IPS-20b (cell line): ENCODE measurements around the gene CLEC17A.
A peak's percentile ranks its signal among the peaks of the same experiment; 100 is the strongest.
"Not testable (repeated sequence)": the region's sequence is repeated elsewhere in the genome, so short reads cannot be mapped to it uniquely, and the experiment has no call there.

Experiments used
- H3K27ac ChIP-seq: one replicate; pipeline ENCODE4 v1.5.1; 2013; ENCODE audit warnings: low read length
- H3K27me3 ChIP-seq: 2 replicates; pipeline ENCODE4 v1.6.1; 2013; ENCODE audit warnings: mild to moderate bottlenecking, low read length, inconsistent platforms; ENCODE audit not compliant: insufficient read depth
- H3K36me3 ChIP-seq: 2 replicates; pipeline ENCODE4 v1.6.1; 2013; ENCODE audit warnings: low read depth, mild to moderate bottlenecking, inconsistent platforms, low read length, moderate library complexity; ENCODE audit not compliant: insufficient read depth
- H3K4me1 ChIP-seq: 2 replicates; pipeline ENCODE4 v1.6.1; 2013; ENCODE audit warnings: mild to moderate bottlenecking, control low read depth, inconsistent platforms, low read length, moderate library complexity; ENCODE audit not compliant: insufficient read depth
- H3K4me3 ChIP-seq: 2 replicates; pipeline ENCODE4 v1.5.1; 2013; ENCODE audit warnings: mild to moderate bottlenecking, low read length, inconsistent platforms
- H3K9ac ChIP-seq: 2 replicates; pipeline ENCODE4 v1.6.1; 2013; ENCODE audit warnings: low read depth, mild to moderate bottlenecking, inconsistent platforms, low read length, moderate library complexity
- H3K9me3 ChIP-seq: 2 replicates; pipeline ENCODE4 v1.6.1; 2013; ENCODE audit warnings: mild to moderate bottlenecking, low read depth, low read length, inconsistent platforms; ENCODE audit not compliant: insufficient read depth

Gene CLEC17A

DNA sequence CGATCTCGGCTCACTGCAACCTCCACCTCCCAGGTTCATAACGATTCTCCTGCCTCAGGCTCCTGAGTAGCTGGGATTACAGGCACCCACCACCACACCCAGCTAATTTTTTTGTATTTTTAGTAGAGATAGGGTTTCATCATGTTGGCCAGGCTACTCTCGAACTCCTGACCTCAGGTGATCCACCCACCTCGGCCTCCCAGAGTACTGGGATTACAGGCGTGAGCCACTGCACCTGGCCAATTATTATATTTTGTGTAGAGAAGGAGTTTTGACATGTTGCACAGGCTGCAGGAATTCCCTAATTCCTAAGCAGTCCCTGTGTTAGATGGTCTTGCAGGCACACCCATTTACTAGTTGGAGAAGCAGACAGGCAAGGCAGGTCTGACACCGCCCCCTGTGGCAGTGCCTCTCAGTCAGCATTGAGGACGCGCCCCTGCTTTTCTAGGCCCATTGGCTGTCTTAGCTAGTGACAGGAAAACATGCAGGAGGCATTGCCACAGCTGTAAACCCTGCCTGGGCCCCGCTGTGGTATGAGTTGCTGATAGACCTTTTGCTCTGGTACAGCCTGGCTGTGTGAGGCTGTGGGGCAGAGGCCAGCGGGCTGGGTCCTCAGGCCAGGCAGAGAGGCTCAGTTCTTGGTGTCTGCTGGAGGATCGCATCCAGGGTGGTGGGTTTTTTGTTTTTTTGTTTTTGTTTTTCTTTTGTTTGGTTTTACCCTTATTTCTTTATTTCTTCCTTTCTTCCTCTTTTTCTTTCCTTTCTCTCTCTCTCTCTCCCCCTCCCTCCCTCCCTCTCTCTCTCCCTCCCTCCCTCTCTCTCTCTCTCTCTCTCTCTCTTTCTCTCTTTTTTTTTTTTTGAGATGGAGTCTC lies 31.5 kb upstream of the CLEC17A start:
- H3K27ac ChIP-seq, H3K9ac ChIP-seq, H3K36me3 ChIP-seq, H3K9me3 ChIP-seq, H3K4me1 ChIP-seq, H3K4me3 ChIP-seq, H3K27me3 ChIP-seq: not testable (repeated sequence)

DNA sequence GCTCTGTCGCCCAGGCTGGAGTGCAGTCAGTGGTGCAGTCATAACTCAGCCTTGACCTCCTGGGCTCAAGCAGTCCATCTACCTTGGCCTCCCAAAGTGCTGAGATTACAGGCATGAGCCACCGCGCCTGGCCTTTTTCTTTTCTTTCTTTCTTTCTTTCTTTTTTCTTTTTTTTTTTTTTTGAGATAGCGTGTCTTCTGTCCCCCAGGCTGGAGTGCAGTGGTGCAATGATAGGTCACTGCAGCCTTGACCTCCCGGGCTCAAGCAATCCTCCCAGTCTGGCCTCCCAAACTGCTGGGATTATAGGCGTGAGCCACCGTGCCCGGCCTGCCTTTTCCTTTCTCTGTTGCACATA lies 30.9 kb upstream of the CLEC17A start:
- not testable (repeated sequence) for H3K4me1 ChIP-seq, H3K4me3 ChIP-seq, H3K27ac ChIP-seq, H3K36me3 ChIP-seq, H3K9me3 ChIP-seq, H3K27me3 ChIP-seq, H3K9ac ChIP-seq

DNA sequence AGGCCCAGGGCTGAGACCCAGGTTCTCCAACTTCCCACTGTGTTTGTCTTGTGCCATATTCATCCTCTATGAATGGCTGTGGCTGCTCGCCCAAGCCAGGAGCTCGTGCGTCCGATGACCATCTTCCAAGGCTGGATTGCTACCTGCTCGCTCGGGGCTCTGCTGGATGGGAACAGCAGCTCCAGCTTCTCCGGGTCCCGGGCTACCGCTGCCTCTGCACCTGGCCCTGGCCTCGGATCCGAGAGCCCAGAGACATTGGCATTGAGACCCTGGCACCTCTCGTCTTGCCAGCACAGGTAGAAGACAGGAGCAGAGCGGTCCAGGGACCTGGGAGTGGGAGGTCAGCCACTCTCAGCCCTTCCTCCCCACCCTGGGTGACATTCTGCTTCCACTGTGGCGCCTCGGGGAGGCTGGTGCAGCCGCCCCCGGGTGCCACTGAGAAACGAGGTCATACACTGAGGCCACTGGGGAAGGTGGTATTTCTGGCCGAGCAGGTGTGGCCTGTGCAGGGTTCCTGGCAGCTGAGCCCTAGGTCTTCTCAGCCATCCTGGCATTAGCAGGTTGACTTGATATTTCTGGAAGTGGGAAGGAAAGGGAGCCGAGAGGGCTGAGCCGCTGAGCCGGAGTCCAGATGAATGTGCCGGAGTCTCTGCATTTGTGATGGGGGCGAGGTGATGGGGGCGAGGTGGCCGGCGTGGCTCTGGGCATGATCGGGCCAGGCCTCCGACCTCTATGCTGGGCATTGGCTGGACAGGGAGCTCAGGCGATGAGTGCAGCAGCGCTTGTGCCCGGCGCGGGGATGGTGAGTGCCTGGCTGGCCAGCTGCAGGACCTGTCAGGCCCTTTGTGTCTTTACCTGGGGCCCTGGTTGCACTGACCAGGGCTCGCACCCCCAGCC lies 29.6 kb upstream of the CLEC17A start:
- no peak overlapping the region for H3K9ac ChIP-seq
- H3K4me3 ChIP-seq = no peak overlapping the region
- H3K27ac ChIP-seq = no peak overlapping the region
- no peaks in the 10 kb centered on the region; the same call in 1 of the 2 replicates for H3K4me1 ChIP-seq
- no peaks in the 10 kb centered on the region for H3K36me3 ChIP-seq
- H3K27me3 ChIP-seq = no peaks in the 10 kb centered on the region
- no peaks in the 10 kb centered on the region for H3K9me3 ChIP-seq

DNA sequence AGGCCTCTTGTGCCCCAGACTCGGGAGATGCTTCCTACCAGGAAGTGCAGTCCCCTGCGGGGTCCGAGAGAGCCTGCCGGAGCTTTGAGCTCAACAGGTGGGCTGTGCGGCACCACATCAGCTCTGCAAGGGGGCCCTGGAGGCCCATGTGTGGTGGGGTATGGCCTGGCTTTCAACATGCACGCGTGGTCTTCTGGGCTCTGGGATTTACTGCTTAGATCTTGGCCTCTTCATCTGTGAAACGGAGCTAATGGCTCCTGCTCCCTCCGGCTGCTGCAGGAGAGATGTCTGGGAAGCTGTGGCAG lies 29.0 kb upstream of the CLEC17A start:
- H3K36me3 ChIP-seq = no peaks in the 10 kb centered on the region
- no peak overlapping the region for H3K27ac ChIP-seq
- no peak overlapping the region for H3K9ac ChIP-seq
- no peaks in the 10 kb centered on the region for H3K27me3 ChIP-seq
- no peaks in the 10 kb centered on the region for H3K9me3 ChIP-seq
- H3K4me3 ChIP-seq = no peak overlapping the region
- H3K4me1 ChIP-seq = no peaks in the 10 kb centered on the region; the same call in 1 of the 2 replicates

DNA sequence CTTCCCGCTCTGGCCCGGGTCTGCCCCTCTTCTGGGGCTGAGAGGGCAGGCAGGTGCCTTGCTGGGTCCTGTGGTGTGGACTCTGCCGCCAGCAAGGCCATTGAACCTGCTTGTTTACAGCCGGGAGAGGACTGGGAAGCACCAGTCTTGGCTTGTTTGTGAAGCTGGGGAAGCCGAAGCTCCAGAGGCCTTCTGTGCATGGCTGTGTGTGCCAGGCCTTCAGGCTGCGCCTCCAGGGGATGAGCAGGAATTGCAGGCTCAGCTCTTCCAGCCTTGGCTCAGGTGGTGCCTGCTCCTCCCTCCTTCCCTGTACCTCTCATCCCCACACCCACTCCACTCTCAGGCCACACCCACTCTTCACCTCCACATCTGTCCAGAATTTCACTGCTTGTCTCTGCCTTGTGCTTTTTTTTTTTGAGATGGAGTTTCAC lies 28.5 kb upstream of the CLEC17A start:
- no peaks in the 10 kb centered on the region for H3K27me3 ChIP-seq
- H3K9ac ChIP-seq = no peak overlapping the region
- no peak overlapping the region for H3K4me3 ChIP-seq
- no peaks in the 10 kb centered on the region; the same call in 1 of the 2 replicates for H3K4me1 ChIP-seq
- H3K36me3 ChIP-seq = no peaks in the 10 kb centered on the region
- H3K27ac ChIP-seq = no peak overlapping the region
- no peaks in the 10 kb centered on the region for H3K9me3 ChIP-seq

DNA sequence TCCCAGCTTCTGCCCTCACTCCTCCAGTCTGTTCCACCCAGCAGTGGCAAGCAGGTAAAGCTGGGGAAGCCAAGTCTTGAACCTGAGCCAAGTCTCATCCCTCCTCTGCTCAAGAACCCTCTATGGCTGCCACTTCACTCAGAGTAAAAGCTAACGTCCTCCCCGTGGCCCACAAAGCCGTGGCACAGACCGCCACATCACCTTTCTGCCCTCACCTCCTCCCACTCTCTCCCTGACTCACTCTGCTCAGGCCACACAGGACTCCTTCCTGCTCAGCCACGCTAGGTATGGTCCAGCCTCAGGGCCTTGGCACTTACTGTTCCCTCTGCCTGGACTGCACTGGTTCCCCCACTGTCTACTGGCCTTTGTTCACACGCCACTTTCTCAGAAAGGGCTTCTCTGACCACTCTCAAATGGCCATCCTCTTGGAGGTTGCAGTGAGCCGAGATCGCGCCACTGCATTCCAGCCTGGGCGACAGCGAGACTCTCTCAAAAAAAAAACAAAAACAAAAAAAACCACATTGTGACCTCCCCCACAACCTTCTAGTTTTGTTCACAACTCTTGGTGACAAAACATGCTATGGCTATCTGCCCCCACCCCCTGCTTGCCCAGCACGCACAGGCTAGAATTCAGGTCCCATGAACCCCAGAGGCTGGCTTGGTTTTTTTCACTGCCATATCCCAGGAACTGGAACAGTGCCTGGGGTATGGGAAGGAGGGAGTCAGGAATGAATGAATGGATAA lies 26.8 kb upstream of the CLEC17A start:
- Histone ChIP-seq H3K36me3 (no peaks in the 10 kb centered on the region), H3K4me1 (no peaks in the 10 kb centered on the region; the same call in none of the 2 replicates), H3K4me3 (no peak overlapping the region), H3K9ac (no peak overlapping the region), H3K27me3 (no peaks in the 10 kb centered on the region), H3K9me3 (no peaks in the 10 kb centered on the region), H3K27ac (no peak overlapping the region)

DNA sequence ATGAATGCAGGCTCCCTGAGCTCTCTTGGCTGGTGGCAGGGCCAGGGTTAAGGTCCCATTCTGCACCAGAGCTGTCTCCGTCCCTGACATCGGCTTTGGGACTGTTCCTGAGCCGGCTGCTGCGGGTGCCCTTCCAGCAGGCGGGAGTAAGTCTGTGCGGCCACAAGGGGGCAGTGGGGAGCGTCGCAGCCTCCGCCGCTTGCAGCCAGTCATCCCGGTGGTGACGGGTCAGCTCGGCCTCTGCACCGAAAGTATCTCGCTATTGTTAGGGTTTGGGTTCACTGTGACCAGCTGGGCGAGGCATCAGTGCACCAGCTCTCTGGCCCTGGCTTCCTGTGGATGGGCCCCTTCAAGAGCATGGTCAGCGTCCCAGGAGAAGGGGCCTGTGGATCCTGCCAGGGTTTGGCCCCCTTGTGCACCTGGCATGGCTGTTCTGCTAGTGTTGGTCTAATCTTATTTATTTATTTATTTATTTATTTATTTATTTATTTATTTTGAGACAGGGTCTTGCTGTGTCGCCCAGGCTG lies 26.2 kb upstream of the CLEC17A start:
- Histone ChIP-seq H3K36me3 (no peaks in the 10 kb centered on the region), H3K4me1 (peaks cover 3% of the 10 kb centered on the region), H3K27ac (no peak overlapping the region), H3K9ac (no peak overlapping the region), H3K4me3 (no peak overlapping the region), H3K9me3 (no peaks in the 10 kb centered on the region), H3K27me3 (no peaks in the 10 kb centered on the region)

DNA sequence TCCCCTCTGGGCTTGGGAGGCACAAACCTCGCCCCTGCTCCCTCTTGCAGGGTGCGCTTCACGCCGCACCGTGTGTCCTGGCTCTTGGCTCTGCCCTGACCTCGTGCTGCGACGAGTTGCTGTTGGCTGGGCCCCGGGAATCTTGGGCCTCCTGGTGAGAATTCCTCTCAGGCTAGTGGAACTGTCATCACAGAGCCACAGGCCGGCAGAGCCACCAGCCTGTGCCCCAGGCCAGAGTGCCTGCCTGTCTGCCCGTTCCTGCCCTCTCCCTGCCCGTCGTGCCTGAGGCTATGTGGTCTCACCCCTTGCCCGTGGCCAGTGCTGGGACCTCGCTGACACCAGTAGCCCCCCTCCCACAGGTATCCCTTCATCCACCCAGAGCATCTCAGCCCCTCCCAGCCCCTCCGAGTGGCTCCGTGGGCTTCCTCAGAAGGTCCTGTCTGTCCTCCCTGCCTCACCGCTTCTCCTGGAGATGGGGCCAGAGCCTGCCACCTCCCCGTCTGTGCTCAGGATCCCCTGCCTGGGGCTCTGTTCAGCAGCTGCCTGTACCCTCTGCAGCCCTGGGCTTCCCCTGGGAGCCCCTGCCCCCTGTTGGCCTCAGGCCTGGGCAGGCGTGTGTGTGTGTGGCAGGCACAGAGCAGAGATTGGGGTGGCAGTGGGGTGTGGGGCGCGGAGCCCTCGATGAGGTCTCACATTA lies 24.4 kb upstream of the CLEC17A start:
- H3K27ac ChIP-seq = no peak overlapping the region
- H3K36me3 ChIP-seq = no peaks in the 10 kb centered on the region
- H3K4me1 ChIP-seq = peaks cover 11% of the 10 kb centered on the region
- no peak overlapping the region for H3K9ac ChIP-seq
- H3K9me3 ChIP-seq = no peaks in the 10 kb centered on the region
- H3K4me3 ChIP-seq = no peak overlapping the region
- H3K27me3 ChIP-seq = no peaks in the 10 kb centered on the region

DNA sequence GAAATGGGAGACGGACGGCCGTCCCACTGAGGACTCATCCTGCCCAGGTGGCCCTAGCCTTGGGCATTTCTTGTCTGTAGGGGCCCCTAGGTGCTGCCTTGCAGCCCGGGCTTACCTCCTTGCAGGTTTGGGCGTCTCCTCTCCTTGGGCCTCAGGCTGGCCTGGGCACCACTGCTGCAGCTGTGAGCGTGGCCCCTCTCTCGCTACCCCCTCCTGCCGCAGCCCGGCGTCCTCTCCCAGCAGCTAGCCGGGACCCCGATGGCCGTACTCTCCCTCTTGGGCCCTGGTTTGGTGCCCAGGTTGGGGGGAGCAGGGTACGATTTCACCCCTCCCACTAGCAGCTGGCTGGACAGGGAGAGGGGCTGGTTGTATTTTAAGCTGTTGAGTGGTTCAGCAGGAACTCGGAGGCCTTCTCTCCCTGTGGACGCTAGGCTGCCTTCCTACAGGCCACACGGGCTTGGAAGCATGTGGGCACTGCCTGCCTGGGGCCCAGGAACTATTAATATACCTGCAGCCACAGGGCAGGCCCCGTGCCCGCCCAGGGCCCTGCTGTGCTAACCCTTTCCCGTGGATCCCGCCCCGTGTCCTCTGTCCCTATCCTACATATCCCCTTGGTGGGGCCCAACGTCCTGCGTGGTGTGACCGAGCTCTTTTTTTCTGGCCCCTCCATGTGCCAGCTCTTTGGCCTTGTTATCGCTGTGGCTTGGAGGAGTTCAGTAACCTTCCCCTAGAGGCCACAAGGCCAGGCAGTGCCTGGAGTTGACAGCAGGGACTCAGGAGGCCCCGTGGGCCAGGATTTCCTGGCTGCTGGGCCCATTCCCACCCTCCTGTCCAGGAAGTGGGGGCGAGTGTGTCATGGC lies 22.7 kb upstream of the CLEC17A start:
- Histone ChIP-seq H3K4me3 (no peak overlapping the region), H3K9me3 (no peaks in the 10 kb centered on the region), H3K27ac (peak overlapping the region; percentile 56), H3K9ac (no peak overlapping the region; the same call in 1 of the 2 replicates), H3K36me3 (no peaks in the 10 kb centered on the region; the same call in 1 of the 2 replicates), H3K4me1 (peaks cover 11% of the 10 kb centered on the region), H3K27me3 (no peaks in the 10 kb centered on the region)

DNA sequence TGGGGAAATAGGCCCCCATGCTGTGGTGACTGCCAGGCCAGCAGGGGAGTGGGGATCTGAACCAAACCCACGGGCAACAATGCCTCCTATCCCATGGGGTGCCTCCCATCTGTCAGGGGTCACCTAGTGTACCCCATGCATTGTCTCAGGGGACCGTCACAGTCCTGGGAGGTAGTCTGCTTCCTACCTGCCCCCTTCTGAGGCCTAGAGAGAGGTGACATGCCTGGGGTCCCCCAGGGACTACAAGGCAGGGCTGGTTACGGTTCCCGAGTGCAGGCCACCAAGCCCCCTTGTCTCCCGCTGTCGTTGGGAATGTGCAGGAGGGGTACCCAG lies 22.1 kb upstream of the CLEC17A start:
- no peaks in the 10 kb centered on the region; the same call in 1 of the 2 replicates for H3K36me3 ChIP-seq
- no peak overlapping the region; the same call in 1 of the 2 replicates for H3K9ac ChIP-seq
- no peaks in the 10 kb centered on the region for H3K27me3 ChIP-seq
- H3K9me3 ChIP-seq = no peaks in the 10 kb centered on the region
- H3K27ac ChIP-seq = peak overlapping the region; percentile 56
- peaks cover 11% of the 10 kb centered on the region for H3K4me1 ChIP-seq
- no peak overlapping the region for H3K4me3 ChIP-seq
